ENCODE results near the gene PCDH19. TPM values are rescaled to one million over a fixed set of nuclear protein-coding genes. Genes with fewer than 3 reads are reported as not detected.
A peak's percentile ranks its signal among the peaks of the same experiment; 100 is the strongest.

Gene PCDH19
- total RNA-seq, 2 donors from 2014 or later = under 0.01 to 0.33 TPM

GRCh38 chrX:100418556-100418955 lies 8.5 kb upstream of the PCDH19 start:
- H3K36me3 ChIP-seq (replicated peaks in 1 of 2; ENCODE audit: insufficient read depth in 1 of 2, low read depth in 2 of 2) = no peaks in the 10 kb centered on the region
- H3K27me3 ChIP-seq = no peaks in the 10 kb centered on the region
- H3K4me1 ChIP-seq = no peaks in the 10 kb centered on the region
- H3K27ac ChIP-seq = no peak overlapping the region
- 46 to 48% methylated on average over 2 of the region's 2 CpGs for WGBS, 2 donors
- intact Hi-C loops (cut with DNase I) = no loop called here
- no peak overlapping the region for H3K4me3 ChIP-seq
- no peaks in the 10 kb centered on the region for H3K9me3 ChIP-seq
- ATAC-seq (no peak), DNase-seq (no peak)
- TF ChIP-seq CTCF (IDR thresholded peaks at IDR 0.05) = no peak
- TF ChIP-seq POLR2A (IDR thresholded peaks at IDR 0.05) = no peak

- H3K9me3 ChIP-seq = no peaks in the 10 kb centered on the region
- no peaks in the 10 kb centered on the region for H3K27me3 ChIP-seq
- no peak for TF ChIP-seq CTCF (IDR thresholded peaks at IDR 0.05)
- no peak for TF ChIP-seq POLR2A (IDR thresholded peaks at IDR 0.05)
- ATAC-seq = no peak
- no peak overlapping the region for H3K4me3 ChIP-seq
- intact Hi-C loops (cut with DNase I) = no loop called here
- 31 to 41% methylated on average over 3 of the region's 3 CpGs for WGBS, 2 donors
- H3K27ac ChIP-seq = no peak overlapping the region
- H3K36me3 ChIP-seq (replicated peaks in 1 of 2; ENCODE audit: insufficient read depth in 1 of 2, low read depth in 2 of 2) = no peaks in the 10 kb centered on the region
- no peak for DNase-seq
- no peaks in the 10 kb centered on the region for H3K4me1 ChIP-seq
Measured at GRCh38 chrX:100417681-100418080, 7.6 kb upstream of the PCDH19 start.

- Histone ChIP-seq H3K27ac (no peak overlapping the region), H3K36me3 (replicated peaks in 1 of 2; ENCODE audit: insufficient read depth in 1 of 2, low read depth in 2 of 2) (no peaks in the 10 kb centered on the region), H3K4me3 (no peak overlapping the region), H3K9me3 (no peaks in the 10 kb centered on the region), H3K27me3 (no peaks in the 10 kb centered on the region), H3K4me1 (peaks cover 22% of the 10 kb centered on the region)
- ATAC-seq = peak; percentile 81
- 0 to 1% methylated on average over 5 of the region's 5 CpGs for WGBS, 2 donors
- peak; percentile 30 to 62 (median 50) for DNase-seq
- intact Hi-C loops (cut with DNase I) = no loop called here
- peak; percentile 20 to 63 (median 48) for TF ChIP-seq CTCF (IDR thresholded peaks at IDR 0.05)
- TF ChIP-seq POLR2A (IDR thresholded peaks at IDR 0.05) = no peak
Measured at GRCh38 chrX:100413229-100413628, 3.2 kb upstream of the PCDH19 start.

GRCh38 chrX:100411802-100412715 lies 2.0 kb upstream of the PCDH19 start:
- Histone ChIP-seq H3K36me3 (replicated peaks in 1 of 2; ENCODE audit: insufficient read depth in 1 of 2, low read depth in 2 of 2) (no peaks in the 10 kb centered on the region), H3K9me3 (no peaks in the 10 kb centered on the region), H3K4me1 (peaks cover 22% of the 10 kb centered on the region), H3K27ac (no peak overlapping the region), H3K4me3 (no peak overlapping the region), H3K27me3 (no peaks in the 10 kb centered on the region)
- intact Hi-C loops (cut with DNase I) = no loop called here
- no peak for DNase-seq
- TF ChIP-seq CTCF (IDR thresholded peaks at IDR 0.05) (no peak), POLR2A (IDR thresholded peaks at IDR 0.05) (no peak)
- ATAC-seq = no peak
- WGBS, 2 donors = 5 to 14% methylated on average over 23 to 36 of the region's 36 CpGs

Data from body of pancreas (tissue), 4 donors.